Keratinocyte (primary cell): Measurements from ENCODE around the gene HOXC6. TPM values are rescaled to one million over a fixed set of nuclear protein-coding genes. Genes with fewer than 3 reads are reported as not detected.

ENCODE experiments used
- DNase-seq: peaks from one replicate; pipeline ENCODE4 v3.0.0-alpha.2; 2011; ENCODE audit warnings: low read depth, missing footprints, low spot score
- FAIRE-seq: peaks from 2 replicates; lab custom pipeline; 2011; peaks lifted over from hg19 to GRCh38; lab: Jason Lieb, UNC
- H2AFZ ChIP-seq: 2 replicates; pipeline ENCODE4 v1.6.0; 2012; ENCODE audit warnings: low read length, control low read depth, inconsistent platforms; ENCODE audit not compliant: control insufficient read depth
- H3K27ac ChIP-seq: 2 replicates; pipeline ENCODE4 v1.5.1; 2011; ENCODE audit warnings: low read length; ENCODE audit not compliant: control insufficient read depth, insufficient read depth
- H3K27me3 ChIP-seq: 3 replicates; pipeline ENCODE4 v1.6.0; 2011; ENCODE audit warnings: low read length; ENCODE audit not compliant: control insufficient read depth, insufficient read depth; ENCODE audit errors: extremely low read depth
- H3K36me3 ChIP-seq, 2 experiments: 2 replicates in 1 of 2; 3 replicates in 1 of 2; pipeline ENCODE4 v1.5.1; 2011; ENCODE audit warnings: low read length in 2 of 2, mild to moderate bottlenecking in 1 of 2; ENCODE audit not compliant: control insufficient read depth in 2 of 2, insufficient read depth in 2 of 2; ENCODE audit errors: extremely low read depth in 1 of 2
- H3K4me1 ChIP-seq: 3 replicates; pipeline ENCODE4 v1.5.1; 2011; ENCODE audit warnings: low read length; ENCODE audit not compliant: control insufficient read depth, insufficient read depth; ENCODE audit errors: extremely low read depth
- H3K4me2 ChIP-seq: 3 replicates; pipeline ENCODE4 v1.6.0; 2011; ENCODE audit warnings: low read depth, low read length; ENCODE audit not compliant: control insufficient read depth, insufficient read depth; ENCODE audit errors: extremely low read depth
- H3K4me3 ChIP-seq, 3 experiments: fragments of 200-600 bp in 1 of 3; sonication (generic) in 1 of 3; 2 replicates in 2 of 3; 3 replicates in 1 of 3; pipeline ENCODE4 v1.5.1; 2011 to 2016; ENCODE audit warnings: low read length in 3 of 3, mild to moderate bottlenecking in 3 of 3, control low read depth in 2 of 3, inconsistent platforms in 1 of 3, low read depth in 1 of 3, mixed read lengths in 1 of 3, mixed run types in 1 of 3, moderate library complexity in 1 of 3; ENCODE audit not compliant: control insufficient read depth in 2 of 3, insufficient read depth in 2 of 3; ENCODE audit errors: extremely low read depth in 1 of 3
- H3K79me2 ChIP-seq: 2 replicates; pipeline ENCODE4 v1.6.0; 2012; ENCODE audit warnings: low read length; ENCODE audit not compliant: control insufficient read depth, insufficient read depth
- H3K9ac ChIP-seq: 3 replicates; pipeline ENCODE4 v1.6.0; 2011; ENCODE audit warnings: low read length; ENCODE audit not compliant: control insufficient read depth, insufficient read depth; ENCODE audit errors: extremely low read depth
- H3K9me1 ChIP-seq: 3 replicates; pipeline ENCODE4 v1.6.0; 2011; ENCODE audit warnings: low read length; ENCODE audit not compliant: control insufficient read depth, insufficient read depth; ENCODE audit errors: extremely low read depth
- H3K9me3 ChIP-seq: 2 replicates; pipeline ENCODE4 v1.5.1; 2012; ENCODE audit warnings: low read depth, low read length; ENCODE audit not compliant: control insufficient read depth
- H4K20me1 ChIP-seq: 3 replicates; pipeline ENCODE4 v1.6.0; 2011; ENCODE audit warnings: low read length; ENCODE audit not compliant: control insufficient read depth, insufficient read depth; ENCODE audit errors: extremely low read depth
- CTCF ChIP-seq, 3 experiments: IDR thresholded peaks in 1 of 3; conservative IDR thresholded peaks in 1 of 3; optimal IDR thresholded peaks in 1 of 3; 2 replicates in 2 of 3; 3 replicates in 1 of 3; pipeline versions ENCODE3 to v1.5.1; 2011; ENCODE audit warnings: low read length in 3 of 3, mild to moderate bottlenecking in 3 of 3, moderate library complexity in 2 of 3, control low read depth in 1 of 3, inconsistent platforms in 1 of 3; ENCODE audit not compliant: insufficient read depth in 2 of 3; ENCODE audit errors: extremely low read depth in 1 of 3
- EZH2 ChIP-seq: IDR thresholded peaks from one replicate; pipeline ENCODE4 v1.6.1; 2012; ENCODE audit warnings: inconsistent platforms, mild to moderate bottlenecking, low read length, moderate library complexity
- dilution Hi-C: fragments of 300-500 bp; cut with MboI; formaldehyde crosslinking; loops from one replicate; pipeline ENCODE4 v1.7.0; 2020; ENCODE audit warnings: low sequenced_read_pairs; ENCODE audit not compliant: extremely low pct_ligation_motif_present
- polyA plus RNA-seq, 5 experiments: library from polyadenylated mRNA; depleted of rRNA in 3 of 5; stranded (reverse) in 3 of 5; stranded (forward) in 1 of 5; unstranded in 1 of 5; fragments of >200 nt; gene quantifications; 1 replicate in 1 of 5; 2 replicates in 3 of 5; 3 replicates in 1 of 5; pipeline versions ENCODE4 v1.2.1 to v1.2.3, GENCODE V29; 2011 to 2012; ENCODE audit warnings: missing spikeins in 2 of 5, low read depth in 1 of 5, low replicate concordance in 1 of 5

HOXC6 gene
- polyA plus RNA-seq, 1 donor (not counting 4 experiments of a cell fraction or from before 2014, with no cell fraction given) = 4.7 TPM

- TF ChIP-seq CTCF (optimal IDR thresholded peaks at IDR 0.05 in 1 of 3, IDR thresholded peaks at IDR 0.05 in 1 of 3, conservative IDR thresholded peaks at IDR 0.05 in 1 of 3; ENCODE audit: extremely low read depth in 1 of 3, insufficient read depth in 2 of 3, low read length in 3 of 3) (no peak), EZH2 (no peak)
- dilution Hi-C loops = no loop called here
- Histone ChIP-seq H3K27ac (peak overlapping the region; percentile 47), H3K4me3 (peak overlapping the region in 2 of 3 experiments; percentile 18 to 32), H3K79me2 (no peaks in the 10 kb centered on the region), H4K20me1 (no peaks in the 10 kb centered on the region), H3K27me3 (no peaks in the 10 kb centered on the region), H3K9me3 (no peaks in the 10 kb centered on the region), H3K9me1 (no peaks in the 10 kb centered on the region), H3K9ac (peak overlapping the region; percentile 69), H3K4me2 (peak overlapping the region; percentile 68), H2AFZ (peak overlapping the region; percentile 52), H3K4me1 (peaks cover 25% of the 10 kb centered on the region), H3K36me3 (no peaks in the 10 kb centered on the region)
- FAIRE-seq (peak; percentile 84), DNase-seq (no peak)
Measured at GRCh38 chr12:54052438-54053002, 24.3 kb downstream of the HOXC6 start.

GRCh38 chr12:54053003-54053750, 24.9 kb downstream of the HOXC6 start:
- DNase-seq (no peak), FAIRE-seq (no peak)
- Histone ChIP-seq H3K9me3 (no peaks in the 10 kb centered on the region), H3K36me3 (no peaks in the 10 kb centered on the region), H3K79me2 (no peaks in the 10 kb centered on the region), H3K4me3 (no peak overlapping the region), H3K9ac (peak overlapping the region; percentile 69), H3K4me1 (peaks cover 25% of the 10 kb centered on the region), H3K9me1 (no peaks in the 10 kb centered on the region), H4K20me1 (no peaks in the 10 kb centered on the region), H2AFZ (peak overlapping the region; percentile 52), H3K4me2 (peak overlapping the region; percentile 68), H3K27me3 (no peaks in the 10 kb centered on the region), H3K27ac (peak overlapping the region; percentile 47)
- TF ChIP-seq CTCF (optimal IDR thresholded peaks at IDR 0.05 in 1 of 3, IDR thresholded peaks at IDR 0.05 in 1 of 3, conservative IDR thresholded peaks at IDR 0.05 in 1 of 3; ENCODE audit: extremely low read depth in 1 of 3, insufficient read depth in 2 of 3, low read length in 3 of 3) (no peak), EZH2 (no peak)
- dilution Hi-C loops = no loop called here
